ENCODE measurements around the gene PCCA.
"Not testable (repeated sequence)": the region's sequence is repeated elsewhere in the genome, so short reads cannot be mapped to it uniquely, and the experiment has no call there.

PCCA gene

DNA sequence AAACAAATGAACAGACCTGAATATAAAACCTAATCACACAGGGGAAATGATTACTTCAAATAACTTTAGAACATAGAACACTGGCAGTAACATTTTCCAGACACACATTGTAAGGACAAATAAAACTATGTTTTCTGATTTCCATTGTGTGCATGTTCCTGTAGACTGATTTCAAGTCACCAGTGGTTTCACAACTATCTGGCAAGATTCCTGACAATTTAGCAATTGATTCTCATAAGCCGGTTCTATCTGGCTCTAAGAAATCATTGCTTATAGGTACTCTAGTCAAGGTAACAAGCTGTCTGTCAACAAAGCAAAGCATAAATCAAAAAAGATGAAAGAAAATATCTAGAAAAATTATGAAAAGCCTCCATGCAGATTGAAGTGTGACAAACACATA, 19.6 kb upstream of the PCCA start:
- H3K27ac ChIP-seq (ENCODE audit: low read length): no peak overlapping the region
- no peak for TF ChIP-seq EZH2 (IDR thresholded peaks at IDR 0.05; ENCODE audit: borderline replicate concordance, low read depth, low read length, severe bottlenecking)
- TF ChIP-seq, protein P1, sequence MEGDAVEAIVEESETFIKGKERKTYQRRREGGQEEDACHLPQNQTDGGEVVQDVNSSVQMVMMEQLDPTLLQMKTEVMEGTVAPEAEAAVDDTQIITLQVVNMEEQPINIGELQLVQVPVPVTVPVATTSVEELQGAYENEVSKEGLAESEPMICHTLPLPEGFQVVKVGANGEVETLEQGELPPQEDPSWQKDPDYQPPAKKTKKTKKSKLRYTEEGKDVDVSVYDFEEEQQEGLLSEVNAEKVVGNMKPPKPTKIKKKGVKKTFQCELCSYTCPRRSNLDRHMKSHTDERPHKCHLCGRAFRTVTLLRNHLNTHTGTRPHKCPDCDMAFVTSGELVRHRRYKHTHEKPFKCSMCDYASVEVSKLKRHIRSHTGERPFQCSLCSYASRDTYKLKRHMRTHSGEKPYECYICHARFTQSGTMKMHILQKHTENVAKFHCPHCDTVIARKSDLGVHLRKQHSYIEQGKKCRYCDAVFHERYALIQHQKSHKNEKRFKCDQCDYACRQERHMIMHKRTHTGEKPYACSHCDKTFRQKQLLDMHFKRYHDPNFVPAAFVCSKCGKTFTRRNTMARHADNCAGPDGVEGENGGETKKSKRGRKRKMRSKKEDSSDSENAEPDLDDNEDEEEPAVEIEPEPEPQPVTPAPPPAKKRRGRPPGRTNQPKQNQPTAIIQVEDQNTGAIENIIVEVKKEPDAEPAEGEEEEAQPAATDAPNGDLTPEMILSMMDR (IDR thresholded peaks at IDR 0.05; ENCODE audit: borderline replicate concordance, extremely low read depth, low read length, poor library complexity, severe bottlenecking): no peak
- H3K36me3 ChIP-seq (ENCODE audit: insufficient read depth, low read length): no peaks in the 10 kb centered on the region
- no peak overlapping the region for H2AFZ ChIP-seq (ENCODE audit: low read depth, low read length)
- H3K79me2 ChIP-seq (ENCODE audit: insufficient read depth, low read length): no peaks in the 10 kb centered on the region
- H3K4me3 ChIP-seq (ENCODE audit: low read depth in 1 of 2, low read length in 2 of 2): no peak overlapping the region
- no peaks in the 10 kb centered on the region for H3K27me3 ChIP-seq (ENCODE audit: insufficient read depth, low read length, poor library complexity)
- H3K4me1 ChIP-seq (ENCODE audit: insufficient read depth, low read length): no peaks in the 10 kb centered on the region
- no peak overlapping the region for H3K4me2 ChIP-seq (ENCODE audit: insufficient read depth, low read length)
- no peaks in the 10 kb centered on the region for H4K20me1 ChIP-seq (ENCODE audit: insufficient read depth, low read length)
- H3K9me3 ChIP-seq (ENCODE audit: insufficient read depth, low read length, severe bottlenecking): no peaks in the 10 kb centered on the region
- no peak overlapping the region for H3K9ac ChIP-seq (ENCODE audit: low read depth, low read length)
- no peak for ATAC-seq (ENCODE audit: insufficient read depth, low read depth)
- no peak for DNase-seq

DNA sequence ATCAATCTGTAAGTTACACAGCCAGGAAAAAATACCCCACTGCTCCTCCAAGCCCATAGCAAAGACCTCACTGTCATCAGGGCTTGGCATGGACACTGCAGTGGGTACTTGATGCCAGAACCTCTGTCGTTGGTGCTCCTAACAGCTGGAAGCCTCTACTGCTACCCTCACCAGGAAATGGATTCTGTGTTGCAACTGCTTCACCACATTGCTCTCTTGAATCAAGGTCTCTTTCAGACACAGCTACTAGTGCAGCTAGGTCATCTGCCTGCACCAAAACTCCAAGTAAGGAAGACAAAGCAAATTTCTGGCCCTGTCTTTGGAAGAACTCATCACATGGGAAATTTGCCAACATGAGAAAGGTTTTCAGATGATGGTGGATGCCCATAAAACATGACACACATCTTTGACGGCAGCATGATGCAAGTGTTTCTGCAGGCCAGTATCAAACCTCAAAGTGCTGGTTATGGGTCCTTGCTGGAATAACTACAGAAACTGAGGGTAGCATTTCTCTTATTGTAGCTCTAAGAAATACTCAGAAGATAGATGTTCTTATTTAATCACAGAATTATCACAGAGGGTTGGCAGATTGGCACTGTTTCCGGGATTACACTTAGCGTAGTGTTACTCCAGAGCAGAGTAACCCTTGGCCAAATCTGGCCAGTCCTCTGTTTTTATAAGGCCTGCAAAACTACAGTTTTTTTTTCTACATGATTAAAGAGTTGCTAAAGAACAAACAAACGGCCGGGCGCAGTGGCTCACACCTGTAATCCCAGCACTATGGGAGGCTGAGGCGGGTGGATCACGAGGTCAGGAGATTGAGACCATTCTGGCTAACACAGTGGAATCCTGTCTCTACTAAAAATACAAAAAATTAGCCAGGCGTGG, 12.9 kb upstream of the PCCA start:
- no peak for DNase-seq

DNA sequence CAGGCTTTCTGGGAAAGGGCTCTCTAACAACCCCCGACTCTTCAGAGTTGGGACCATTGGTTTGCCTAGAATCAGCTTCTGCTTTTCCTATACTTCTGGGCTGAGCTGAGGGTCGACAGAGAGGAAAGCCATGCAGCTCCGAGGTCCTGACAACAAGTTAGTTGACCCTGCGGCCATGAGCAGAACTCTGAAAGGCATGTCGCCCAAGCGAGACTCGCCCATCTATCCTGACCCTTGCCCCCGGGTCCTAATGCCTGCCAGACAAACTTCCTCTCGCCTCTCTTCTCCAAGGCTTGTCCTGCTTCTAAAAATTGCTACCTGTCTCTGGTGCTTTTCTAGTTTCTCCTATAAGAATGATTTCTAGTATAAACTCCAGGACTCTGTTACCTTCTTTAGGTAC, 9.9 kb upstream of the PCCA start:
- not testable (repeated sequence) for H3K36me3 ChIP-seq (ENCODE audit: insufficient read depth, low read length); ATAC-seq (ENCODE audit: insufficient read depth, low read depth); H3K27me3 ChIP-seq (ENCODE audit: insufficient read depth, low read length, poor library complexity); H3K9me3 ChIP-seq (ENCODE audit: insufficient read depth, low read length, severe bottlenecking); DNase-seq; H3K9ac ChIP-seq (ENCODE audit: low read depth, low read length); H4K20me1 ChIP-seq (ENCODE audit: insufficient read depth, low read length); H3K79me2 ChIP-seq (ENCODE audit: insufficient read depth, low read length); H3K4me3 ChIP-seq (ENCODE audit: low read depth in 1 of 2, low read length in 2 of 2); H2AFZ ChIP-seq (ENCODE audit: low read depth, low read length); H3K4me1 ChIP-seq (ENCODE audit: insufficient read depth, low read length); H3K27ac ChIP-seq (ENCODE audit: low read length); H3K4me2 ChIP-seq (ENCODE audit: insufficient read depth, low read length)

More for the DNA sequence above, 12.9 kb upstream of the PCCA start:
- no peaks in the 10 kb centered on the region for H3K27me3 ChIP-seq (ENCODE audit: insufficient read depth, low read length, poor library complexity)
- no peaks in the 10 kb centered on the region for H3K79me2 ChIP-seq (ENCODE audit: insufficient read depth, low read length)
- H3K27ac ChIP-seq (ENCODE audit: low read length): no peak overlapping the region
- ATAC-seq (ENCODE audit: insufficient read depth, low read depth): no peak
- H3K9me3 ChIP-seq (ENCODE audit: insufficient read depth, low read length, severe bottlenecking): no peaks in the 10 kb centered on the region
- H3K4me3 ChIP-seq (ENCODE audit: low read depth in 1 of 2, low read length in 2 of 2): no peak overlapping the region
- no peak overlapping the region for H3K4me2 ChIP-seq (ENCODE audit: insufficient read depth, low read length)
- H4K20me1 ChIP-seq (ENCODE audit: insufficient read depth, low read length): no peaks in the 10 kb centered on the region
- no peaks in the 10 kb centered on the region for H3K36me3 ChIP-seq (ENCODE audit: insufficient read depth, low read length)
- TF ChIP-seq, protein P1 (IDR thresholded peaks at IDR 0.05; ENCODE audit: borderline replicate concordance, extremely low read depth, low read length, poor library complexity, severe bottlenecking): no peak
- TF ChIP-seq EZH2 (IDR thresholded peaks at IDR 0.05; ENCODE audit: borderline replicate concordance, low read depth, low read length, severe bottlenecking): no peak
- no peak overlapping the region for H3K9ac ChIP-seq (ENCODE audit: low read depth, low read length)
- H2AFZ ChIP-seq (ENCODE audit: low read depth, low read length): no peak overlapping the region
- H3K4me1 ChIP-seq (ENCODE audit: insufficient read depth, low read length): no peaks in the 10 kb centered on the region

DNA sequence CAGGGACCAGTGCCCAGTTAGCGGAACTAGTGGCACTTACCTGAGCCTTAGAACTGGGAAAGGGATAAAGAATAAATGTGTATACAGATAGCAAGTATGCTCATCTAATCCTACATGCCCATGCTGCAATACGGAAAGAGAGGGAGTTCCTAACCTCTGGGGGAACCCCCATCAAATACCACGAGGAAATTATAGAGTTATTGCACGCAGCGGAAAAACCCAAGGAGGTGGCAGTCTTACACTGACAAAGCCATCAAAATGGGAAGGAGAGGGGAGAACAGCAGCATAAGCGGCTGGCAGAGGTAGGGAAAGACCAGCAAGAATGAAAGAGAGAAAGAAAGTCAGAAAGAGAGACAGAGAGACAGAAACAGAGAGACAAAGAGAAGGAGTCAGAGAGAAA, 5.5 kb upstream of the PCCA start:
- not testable (repeated sequence) for H3K27me3 ChIP-seq (ENCODE audit: insufficient read depth, low read length, poor library complexity); H3K79me2 ChIP-seq (ENCODE audit: insufficient read depth, low read length); H3K9me3 ChIP-seq (ENCODE audit: insufficient read depth, low read length, severe bottlenecking); DNase-seq; H3K9ac ChIP-seq (ENCODE audit: low read depth, low read length); ATAC-seq (ENCODE audit: insufficient read depth, low read depth); H3K27ac ChIP-seq (ENCODE audit: low read length); H4K20me1 ChIP-seq (ENCODE audit: insufficient read depth, low read length); H3K4me2 ChIP-seq (ENCODE audit: insufficient read depth, low read length); H2AFZ ChIP-seq (ENCODE audit: low read depth, low read length); H3K36me3 ChIP-seq (ENCODE audit: insufficient read depth, low read length); H3K4me3 ChIP-seq (ENCODE audit: low read depth in 1 of 2, low read length in 2 of 2)
- H3K4me1 ChIP-seq (ENCODE audit: insufficient read depth, low read length): peaks cover 15% of the 10 kb centered on the region

Measured in DND-41 (cell line).